ENCODE data around the gene KIAA1671. TPM values are rescaled to one million over a fixed set of nuclear protein-coding genes. Genes with fewer than 3 reads are reported as not detected.

The KIAA1671 gene
- total RNA-seq, 1 donor from 2014 or later = 14.5 TPM

DNA sequence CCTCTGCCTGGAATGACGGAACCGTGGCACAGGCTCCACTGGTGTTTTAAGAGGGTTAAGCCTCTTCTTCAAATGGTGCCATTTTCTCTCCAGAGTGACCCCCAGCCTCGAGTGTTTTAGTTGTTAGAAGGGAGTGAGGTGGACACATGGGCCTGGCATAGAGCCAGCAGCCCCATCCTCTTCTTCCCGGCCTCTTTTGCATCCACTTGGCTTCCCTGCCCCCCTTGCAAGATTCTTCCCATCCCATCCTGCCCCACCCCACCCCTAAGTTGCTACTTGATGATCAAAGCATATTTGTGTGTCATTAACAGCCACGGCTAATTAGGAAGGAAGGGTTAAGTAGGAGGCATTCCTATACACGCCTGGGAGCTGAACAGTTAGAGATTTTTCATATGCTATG, 174.8 kb downstream of the KIAA1671 start:
- Mint-ChIP-seq H3K27ac (ENCODE audit: unreplicated experiment) (no peak overlapping the region), H3K4me3 (no peak overlapping the region), H3K36me3 (ENCODE audit: low read depth) (peaks cover 4% of the 10 kb centered on the region), H3K4me1 (peaks cover 9% of the 10 kb centered on the region), H3K9me3 (peaks cover 5% of the 10 kb centered on the region), H3K27me3 (ENCODE audit: low read depth) (no peaks in the 10 kb centered on the region)
- TF ChIP-seq, protein P1, sequence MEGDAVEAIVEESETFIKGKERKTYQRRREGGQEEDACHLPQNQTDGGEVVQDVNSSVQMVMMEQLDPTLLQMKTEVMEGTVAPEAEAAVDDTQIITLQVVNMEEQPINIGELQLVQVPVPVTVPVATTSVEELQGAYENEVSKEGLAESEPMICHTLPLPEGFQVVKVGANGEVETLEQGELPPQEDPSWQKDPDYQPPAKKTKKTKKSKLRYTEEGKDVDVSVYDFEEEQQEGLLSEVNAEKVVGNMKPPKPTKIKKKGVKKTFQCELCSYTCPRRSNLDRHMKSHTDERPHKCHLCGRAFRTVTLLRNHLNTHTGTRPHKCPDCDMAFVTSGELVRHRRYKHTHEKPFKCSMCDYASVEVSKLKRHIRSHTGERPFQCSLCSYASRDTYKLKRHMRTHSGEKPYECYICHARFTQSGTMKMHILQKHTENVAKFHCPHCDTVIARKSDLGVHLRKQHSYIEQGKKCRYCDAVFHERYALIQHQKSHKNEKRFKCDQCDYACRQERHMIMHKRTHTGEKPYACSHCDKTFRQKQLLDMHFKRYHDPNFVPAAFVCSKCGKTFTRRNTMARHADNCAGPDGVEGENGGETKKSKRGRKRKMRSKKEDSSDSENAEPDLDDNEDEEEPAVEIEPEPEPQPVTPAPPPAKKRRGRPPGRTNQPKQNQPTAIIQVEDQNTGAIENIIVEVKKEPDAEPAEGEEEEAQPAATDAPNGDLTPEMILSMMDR (conservative IDR thresholded peaks at IDR 0.05) = no peak
- no peak for DNase-seq (ENCODE audit: low read depth, low spot score)

DNA sequence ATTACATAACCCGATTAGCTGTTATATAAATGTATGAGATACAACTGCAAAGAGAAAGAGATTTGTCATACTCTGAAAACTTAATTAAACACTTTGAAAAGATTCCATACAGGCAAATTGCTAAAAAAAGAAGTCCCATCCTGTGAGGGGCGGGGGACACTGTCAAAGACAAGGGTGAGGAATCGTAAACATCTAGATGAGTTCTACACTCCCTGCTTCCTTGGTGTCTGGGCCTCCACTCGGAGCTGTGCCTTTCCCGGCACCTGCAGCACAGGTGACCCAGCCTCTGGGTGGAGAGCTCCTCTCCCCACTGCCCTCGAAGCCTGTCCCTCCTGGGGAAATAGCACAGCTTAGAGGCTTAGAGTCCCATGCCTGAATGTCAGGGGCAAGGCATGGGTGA, 177.9 kb downstream of the KIAA1671 start:
- Mint-ChIP-seq H3K36me3 (ENCODE audit: low read depth) (no peaks in the 10 kb centered on the region), H3K4me1 (peaks cover 7% of the 10 kb centered on the region), H3K27ac (ENCODE audit: unreplicated experiment) (no peak overlapping the region), H3K27me3 (ENCODE audit: low read depth) (no peaks in the 10 kb centered on the region), H3K9me3 (no peaks in the 10 kb centered on the region), H3K4me3 (no peak overlapping the region)
- TF ChIP-seq, protein P1 (conservative IDR thresholded peaks at IDR 0.05) = no peak
- no peak for DNase-seq (ENCODE audit: low read depth, low spot score)

DNA sequence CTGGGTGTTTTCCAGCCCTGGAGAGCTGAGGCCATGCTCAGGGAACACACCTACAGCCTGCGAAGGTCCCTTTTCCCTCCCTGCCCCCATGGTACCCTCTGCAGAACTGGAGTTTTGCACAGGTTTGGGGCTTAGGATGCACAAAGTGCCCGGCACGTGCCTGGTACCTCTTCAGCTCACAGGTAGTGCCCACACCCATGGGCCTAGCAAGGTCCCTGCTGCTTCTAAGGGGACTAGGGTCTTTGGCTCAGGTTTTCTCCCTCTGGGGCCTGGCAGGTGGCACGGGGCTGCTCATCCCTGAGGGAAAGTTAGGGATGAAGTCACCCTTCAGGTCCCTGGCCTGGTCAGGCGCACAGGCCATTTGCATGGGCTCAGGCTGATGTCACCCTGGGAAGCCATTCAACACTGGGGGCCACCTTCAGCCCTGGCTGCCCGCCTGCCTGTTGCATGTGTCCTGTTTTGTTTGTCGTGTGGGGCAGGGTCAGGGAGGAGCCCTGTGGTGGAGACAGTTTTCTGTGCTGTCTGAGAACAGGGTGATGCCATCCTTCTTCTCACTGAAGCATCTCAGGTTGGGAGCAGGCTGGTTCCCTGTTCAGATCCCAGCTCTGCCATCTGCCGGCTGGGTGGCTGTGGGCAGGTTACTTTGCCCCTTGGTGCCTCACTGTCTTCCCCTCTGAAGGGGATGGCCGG, 178.8 kb downstream of the KIAA1671 start:
- H3K4me3 Mint-ChIP-seq = no peak overlapping the region
- no peak overlapping the region for H3K27ac Mint-ChIP-seq (ENCODE audit: unreplicated experiment)
- no peak for DNase-seq (ENCODE audit: low read depth, low spot score)
- H3K36me3 Mint-ChIP-seq (ENCODE audit: low read depth) = no peaks in the 10 kb centered on the region
- no peaks in the 10 kb centered on the region for H3K9me3 Mint-ChIP-seq
- no peaks in the 10 kb centered on the region for H3K27me3 Mint-ChIP-seq (ENCODE audit: low read depth)
- peaks cover 7% of the 10 kb centered on the region for H3K4me1 Mint-ChIP-seq
- TF ChIP-seq, protein P1 (conservative IDR thresholded peaks at IDR 0.05) = no peak

DNA sequence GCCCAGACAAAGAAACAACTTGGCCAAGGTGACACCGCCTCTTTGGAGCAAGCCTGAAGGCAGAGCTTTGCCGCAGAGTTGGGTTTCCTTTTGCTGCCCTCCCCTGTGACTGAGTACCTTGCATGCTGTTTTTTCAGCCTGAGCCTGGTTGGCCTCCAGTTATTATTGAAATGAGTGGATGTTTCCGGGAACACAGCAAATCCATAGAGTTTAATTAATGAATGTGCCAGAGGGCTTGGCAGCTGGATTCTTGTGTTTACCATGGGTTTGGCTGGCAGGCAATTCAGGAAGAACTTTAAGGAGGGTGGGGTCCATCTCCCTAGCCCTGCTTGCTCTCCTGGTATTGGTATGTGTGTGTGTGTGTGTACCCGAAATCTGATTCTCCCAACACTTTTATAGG, 181.5 kb downstream of the KIAA1671 start:
- peaks cover 7% of the 10 kb centered on the region for H3K4me1 Mint-ChIP-seq
- no peak for DNase-seq (ENCODE audit: low read depth, low spot score)
- no peak overlapping the region for H3K27ac Mint-ChIP-seq (ENCODE audit: unreplicated experiment)
- no peak overlapping the region for H3K4me3 Mint-ChIP-seq
- TF ChIP-seq, protein P1 (conservative IDR thresholded peaks at IDR 0.05) = no peak
- no peaks in the 10 kb centered on the region for H3K27me3 Mint-ChIP-seq (ENCODE audit: low read depth)
- no peaks in the 10 kb centered on the region for H3K9me3 Mint-ChIP-seq
- no peaks in the 10 kb centered on the region for H3K36me3 Mint-ChIP-seq (ENCODE audit: low read depth)

DNA sequence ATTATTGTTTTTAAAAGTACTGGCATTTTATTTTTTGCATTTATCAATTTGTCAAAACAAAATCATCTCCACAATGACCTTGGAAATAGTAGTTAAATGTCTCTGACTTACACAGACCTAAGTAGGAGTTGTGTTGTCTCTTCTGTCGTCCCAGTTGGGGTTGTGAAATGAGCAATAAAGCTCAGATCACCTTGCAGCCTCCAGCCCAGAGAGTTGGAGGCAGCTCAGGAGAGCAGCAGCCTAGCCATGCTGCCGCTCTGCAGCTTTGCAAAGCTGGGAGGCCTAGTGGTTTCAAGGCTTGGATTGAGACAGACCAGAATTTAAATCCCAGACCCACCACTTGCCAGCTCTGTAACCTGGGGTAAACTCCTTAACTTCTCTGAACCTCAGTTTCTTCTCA, 181.9 kb downstream of the KIAA1671 start:
- TF ChIP-seq, protein P1 (conservative IDR thresholded peaks at IDR 0.05) = no peak

More for the DNA sequence above, 181.9 kb downstream of the KIAA1671 start:
- no peak for DNase-seq (ENCODE audit: low read depth, low spot score)
- Mint-ChIP-seq H3K4me1 (peaks cover 7% of the 10 kb centered on the region), H3K4me3 (no peak overlapping the region), H3K27me3 (ENCODE audit: low read depth) (no peaks in the 10 kb centered on the region), H3K27ac (ENCODE audit: unreplicated experiment) (no peak overlapping the region), H3K36me3 (ENCODE audit: low read depth) (no peaks in the 10 kb centered on the region), H3K9me3 (no peaks in the 10 kb centered on the region)

All from neural crest cell (in vitro differentiated cells).